ENCODE results near the gene RNF7.

DNA sequence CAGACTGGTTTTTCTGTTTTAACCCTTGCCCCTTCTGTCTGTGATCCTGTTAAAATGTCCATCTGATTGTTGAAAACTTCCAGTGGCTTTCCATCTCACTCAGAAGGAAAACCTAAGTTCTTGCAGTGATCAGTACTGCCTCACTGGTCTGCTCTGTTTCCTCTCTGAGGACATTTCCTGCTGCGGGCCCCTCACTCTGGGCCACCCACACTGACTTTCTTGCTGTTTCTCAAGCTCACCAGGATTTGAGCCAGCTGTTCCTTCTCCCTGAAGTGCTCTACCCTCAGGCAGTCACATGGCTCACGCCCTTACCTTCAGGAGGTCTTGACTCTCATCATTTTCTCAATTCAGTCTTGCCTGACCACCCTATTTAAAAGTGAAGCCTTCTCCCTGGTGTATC, 26.9 kb downstream of the RNF7 start:
- TF ChIP-seq EZH2 (IDR thresholded peaks at IDR 0.05; ENCODE audit: insufficient read depth, poor library complexity, severe bottlenecking) (no peak), EZH2phosphoT487 (IDR thresholded peaks at IDR 0.05; ENCODE audit: insufficient read depth, low read depth) (no peak)
